NB4 (cell line): Measurements from ENCODE around the gene PDCD6IP.

ENCODE experiments used
- POLR2A ChIP-seq: IDR thresholded peaks from 2 replicates; pipeline ENCODE4 v1.6.1; 2011; ENCODE audit warnings: mild to moderate bottlenecking; ENCODE audit not compliant: insufficient read length; ENCODE audit errors: extremely low read depth
- TF ChIP-seq, protein P1 (sequence below): IDR thresholded peaks from one replicate; pipeline ENCODE4 v1.5.1; 2012; ENCODE audit warnings: low read depth, low read length
- TF ChIP-seq, protein P2 (sequence below): IDR thresholded peaks from 2 replicates; pipeline ENCODE4 v1.6.1; 2011; ENCODE audit warnings: low read depth, low read length

DNA sequence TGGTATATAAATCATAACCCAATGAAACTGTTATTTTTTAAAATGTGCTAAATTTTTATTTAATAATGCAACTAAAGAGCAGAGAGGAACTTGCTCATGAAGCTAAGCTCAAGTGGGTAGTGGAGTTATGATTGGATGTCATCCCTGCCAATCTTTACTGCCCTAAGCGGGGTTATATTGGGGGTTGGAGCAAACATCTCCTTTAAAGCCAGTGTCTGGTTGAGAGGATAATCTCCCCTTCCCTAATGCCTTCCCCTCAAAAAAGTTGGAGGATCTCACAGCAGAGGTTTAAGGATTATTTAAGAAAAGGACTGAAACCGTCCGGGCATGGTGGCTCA is 48.2 kb upstream of the PDCD6IP start:
- TF ChIP-seq, protein P1, sequence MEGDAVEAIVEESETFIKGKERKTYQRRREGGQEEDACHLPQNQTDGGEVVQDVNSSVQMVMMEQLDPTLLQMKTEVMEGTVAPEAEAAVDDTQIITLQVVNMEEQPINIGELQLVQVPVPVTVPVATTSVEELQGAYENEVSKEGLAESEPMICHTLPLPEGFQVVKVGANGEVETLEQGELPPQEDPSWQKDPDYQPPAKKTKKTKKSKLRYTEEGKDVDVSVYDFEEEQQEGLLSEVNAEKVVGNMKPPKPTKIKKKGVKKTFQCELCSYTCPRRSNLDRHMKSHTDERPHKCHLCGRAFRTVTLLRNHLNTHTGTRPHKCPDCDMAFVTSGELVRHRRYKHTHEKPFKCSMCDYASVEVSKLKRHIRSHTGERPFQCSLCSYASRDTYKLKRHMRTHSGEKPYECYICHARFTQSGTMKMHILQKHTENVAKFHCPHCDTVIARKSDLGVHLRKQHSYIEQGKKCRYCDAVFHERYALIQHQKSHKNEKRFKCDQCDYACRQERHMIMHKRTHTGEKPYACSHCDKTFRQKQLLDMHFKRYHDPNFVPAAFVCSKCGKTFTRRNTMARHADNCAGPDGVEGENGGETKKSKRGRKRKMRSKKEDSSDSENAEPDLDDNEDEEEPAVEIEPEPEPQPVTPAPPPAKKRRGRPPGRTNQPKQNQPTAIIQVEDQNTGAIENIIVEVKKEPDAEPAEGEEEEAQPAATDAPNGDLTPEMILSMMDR = no peak
- TF ChIP-seq, protein P2, sequence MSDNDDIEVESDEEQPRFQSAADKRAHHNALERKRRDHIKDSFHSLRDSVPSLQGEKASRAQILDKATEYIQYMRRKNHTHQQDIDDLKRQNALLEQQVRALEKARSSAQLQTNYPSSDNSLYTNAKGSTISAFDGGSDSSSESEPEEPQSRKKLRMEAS = no peak
- TF ChIP-seq POLR2A = no peak
